NCI-H1417 (cell line): ENCODE measurements around the gene CELA2A.
"Not testable (repeated sequence)": the region's sequence is repeated elsewhere in the genome, so short reads cannot be mapped to it uniquely, and the experiment has no call there.

ENCODE experiments used
- DNase-seq, 3 experiments: peaks; one replicate each; lab custom pipeline; 2025; lab: John Stamatoyannopoulos, UW

Gene CELA2A

GRCh38 chr1:15500184-15501178 lies 43.9 kb downstream of the CELA2A start:
- DNase-seq = no peak

GRCh38 chr1:15501208-15502032 lies 44.9 kb downstream of the CELA2A start:
- DNase-seq = peak; percentile 52 to 72 (median 60)

- no peak for DNase-seq
Measured at GRCh38 chr1:15504436-15504835, 47.9 kb downstream of the CELA2A start.

DNA sequence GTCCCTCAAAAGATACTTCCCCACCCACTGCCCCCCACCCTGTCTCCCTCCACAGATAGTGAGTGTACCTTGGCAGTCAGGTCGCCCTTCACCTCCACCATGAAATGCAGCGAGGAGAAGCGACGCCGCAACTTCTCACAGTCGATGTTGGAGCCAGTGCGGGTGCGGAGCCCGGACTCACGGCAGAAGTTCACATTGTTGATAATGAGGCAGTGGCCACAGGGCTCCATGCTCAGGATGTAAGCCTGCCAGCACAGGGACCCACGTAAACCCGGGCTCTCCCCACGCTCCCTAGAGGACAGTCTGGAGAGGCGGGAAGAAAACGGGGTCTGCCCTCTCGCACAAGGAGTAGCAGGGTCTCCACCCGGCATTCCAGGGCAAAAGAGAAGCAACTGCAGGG lies 50.3 kb downstream of the CELA2A start:
- DNase-seq = no peak

DNA sequence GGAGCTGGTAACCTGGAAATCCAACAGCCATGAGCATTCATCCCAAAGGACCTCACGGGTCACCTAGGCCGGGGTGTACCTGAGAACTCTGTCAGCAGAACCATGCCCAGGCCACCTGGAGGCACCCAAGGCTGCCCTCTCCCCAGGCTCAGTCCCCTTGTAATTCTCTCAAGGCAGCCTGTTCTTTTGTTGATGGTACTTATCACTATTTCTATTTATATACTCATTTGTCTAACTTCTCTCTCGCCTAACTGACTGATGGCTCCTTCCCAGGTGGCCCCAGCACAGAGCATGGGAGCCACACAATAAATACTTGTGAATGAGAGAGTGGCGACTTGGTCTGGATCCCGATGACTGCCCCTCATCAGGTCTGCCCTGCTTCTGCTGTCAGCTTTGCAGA lies 50.7 kb downstream of the CELA2A start:
- DNase-seq = no peak

DNA sequence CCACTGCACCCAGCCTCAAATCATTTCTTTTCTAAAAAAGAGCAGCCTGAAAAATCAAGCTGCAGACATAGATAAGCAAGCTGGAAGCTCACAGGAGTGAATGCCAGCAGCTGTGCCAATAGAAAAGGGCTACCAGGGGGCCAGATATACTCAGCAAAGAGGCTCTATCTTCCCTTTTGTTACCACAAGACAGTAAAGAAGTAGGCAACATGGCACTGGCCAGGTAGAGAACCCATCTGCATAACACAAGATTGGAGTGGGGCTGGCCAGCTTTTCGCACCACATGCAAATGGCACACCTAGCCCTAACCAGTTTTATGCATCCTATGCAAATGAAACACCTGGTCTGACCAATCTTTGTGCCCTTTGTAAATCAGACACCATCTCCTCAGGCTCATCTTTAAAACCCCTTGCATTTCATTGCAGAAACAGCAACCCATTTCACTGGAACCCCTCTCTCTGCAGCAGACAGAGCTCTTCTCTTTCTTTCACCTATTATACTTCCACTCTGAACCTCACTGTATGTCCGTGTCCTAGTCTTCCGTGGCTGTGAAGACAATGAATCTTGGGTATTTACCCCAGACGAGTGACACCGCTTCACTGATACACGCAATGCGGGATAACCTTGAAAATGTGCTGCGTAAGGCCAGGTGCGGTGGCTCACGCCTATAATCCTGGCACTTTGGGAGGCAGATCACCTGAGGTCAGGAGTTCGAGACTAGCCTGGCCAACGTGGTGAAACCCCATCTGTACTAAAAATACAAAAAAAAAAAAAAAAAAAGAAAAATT lies 52.4 kb downstream of the CELA2A start:
- no peak for DNase-seq

DNA sequence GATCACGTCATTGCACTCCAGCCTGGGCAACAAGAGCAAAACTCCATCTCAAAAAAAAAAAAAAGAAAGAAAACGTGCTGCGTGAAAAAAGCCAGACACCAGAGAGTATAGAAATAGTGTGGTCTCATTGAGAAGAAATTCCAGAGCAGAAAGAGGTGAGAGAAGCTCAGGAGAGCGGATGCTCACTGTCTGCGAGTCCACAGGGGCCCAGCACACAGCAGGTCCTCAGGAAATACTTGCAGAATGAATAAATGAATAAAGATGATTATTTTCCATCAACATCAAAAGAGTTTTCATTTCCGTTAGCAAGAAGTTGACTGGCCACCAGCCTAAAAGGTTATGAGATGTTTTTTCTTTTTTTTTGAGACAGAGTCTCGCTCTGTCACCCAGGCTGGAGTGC lies 53.1 kb downstream of the CELA2A start:
- DNase-seq = no peak

GRCh38 chr1:15510611-15511405 lies 54.3 kb downstream of the CELA2A start:
- no peak for DNase-seq

DNA sequence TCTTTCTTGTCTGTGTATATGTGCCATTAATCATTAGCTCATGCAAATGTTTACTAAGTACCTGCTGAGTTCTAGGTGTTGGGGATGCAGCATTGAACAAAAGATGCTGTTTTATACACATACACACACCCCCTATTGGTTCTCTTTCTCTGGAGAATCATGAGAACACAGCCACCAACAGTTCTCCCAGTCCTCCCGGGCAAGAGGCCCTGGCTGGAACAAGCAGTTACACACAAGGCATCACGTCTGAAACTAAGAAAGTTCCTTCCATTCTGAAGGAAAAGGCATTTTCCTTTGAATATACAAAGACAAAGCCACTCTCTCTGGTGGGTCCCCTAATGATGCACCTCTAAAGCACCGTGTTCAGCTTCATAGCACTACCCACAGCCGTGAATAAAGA lies 56.7 kb downstream of the CELA2A start:
- peak in 1 of 3 experiments; percentile 3 for DNase-seq

DNA sequence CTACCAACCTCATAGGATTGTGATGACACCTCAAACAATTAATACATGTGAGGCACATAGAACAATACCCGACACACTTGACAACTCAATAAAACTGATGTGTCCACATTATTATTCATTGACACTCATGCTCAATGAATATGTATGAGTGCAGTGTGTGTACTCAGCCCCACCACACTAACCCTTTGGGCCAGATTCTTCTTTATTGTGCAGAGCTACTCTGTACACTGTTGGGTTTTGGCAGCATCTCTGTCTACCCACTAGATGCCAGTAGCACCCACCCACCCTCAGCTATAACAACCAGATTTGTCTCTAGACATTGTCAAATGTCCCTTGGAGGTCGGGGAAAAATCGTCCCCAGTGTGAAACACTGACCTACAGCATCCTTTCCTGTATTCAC lies 57.4 kb downstream of the CELA2A start:
- DNase-seq = no peak

DNA sequence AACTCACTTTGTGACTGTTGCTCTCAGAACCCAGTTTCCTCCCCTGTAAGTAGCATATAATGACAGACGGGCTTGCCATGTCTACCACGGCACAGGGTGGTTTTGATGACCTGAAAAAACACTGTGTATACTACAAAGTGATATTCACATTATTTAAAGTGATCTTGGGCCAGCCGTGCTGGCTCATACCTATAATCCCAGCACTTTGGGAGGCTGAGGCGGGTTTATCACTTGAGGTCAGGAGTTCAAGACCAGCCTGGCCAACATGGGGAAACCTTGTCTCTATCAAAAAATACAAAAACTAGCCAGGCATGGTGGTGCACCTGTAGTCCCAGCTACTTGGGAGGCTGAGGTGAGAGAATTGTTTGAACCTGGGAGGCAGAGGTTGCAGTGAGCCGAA lies 58.0 kb downstream of the CELA2A start:
- not testable (repeated sequence) for DNase-seq

DNA sequence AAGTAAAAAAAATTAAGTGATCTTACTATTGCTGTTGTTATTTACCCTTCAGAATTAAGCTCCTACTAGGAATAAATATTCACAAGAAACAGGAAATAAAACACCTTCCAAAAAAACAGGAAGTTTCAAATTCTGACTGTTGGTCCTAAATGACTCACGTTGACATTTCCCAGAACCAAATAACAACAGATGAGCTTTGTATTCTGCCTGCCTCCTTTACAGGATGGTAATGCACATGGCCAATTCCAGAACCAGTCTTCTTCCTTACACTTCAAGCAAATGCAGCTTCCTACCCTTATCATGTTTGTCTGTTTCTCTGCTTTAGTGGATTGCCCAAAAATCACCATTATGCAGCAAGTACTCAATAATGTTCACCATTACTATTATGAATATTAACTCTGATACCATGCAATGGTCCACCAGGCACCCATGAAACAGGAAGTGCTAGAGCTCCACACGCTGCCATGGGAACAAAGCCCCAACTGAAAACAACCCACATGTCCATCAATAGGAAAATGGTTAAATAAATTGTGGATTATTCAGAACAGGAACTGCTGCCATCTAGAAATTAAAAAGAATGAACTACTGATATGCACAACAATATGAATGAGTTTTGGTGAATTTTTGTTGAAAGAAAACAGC lies 58.6 kb downstream of the CELA2A start:
- no peak for DNase-seq

DNA sequence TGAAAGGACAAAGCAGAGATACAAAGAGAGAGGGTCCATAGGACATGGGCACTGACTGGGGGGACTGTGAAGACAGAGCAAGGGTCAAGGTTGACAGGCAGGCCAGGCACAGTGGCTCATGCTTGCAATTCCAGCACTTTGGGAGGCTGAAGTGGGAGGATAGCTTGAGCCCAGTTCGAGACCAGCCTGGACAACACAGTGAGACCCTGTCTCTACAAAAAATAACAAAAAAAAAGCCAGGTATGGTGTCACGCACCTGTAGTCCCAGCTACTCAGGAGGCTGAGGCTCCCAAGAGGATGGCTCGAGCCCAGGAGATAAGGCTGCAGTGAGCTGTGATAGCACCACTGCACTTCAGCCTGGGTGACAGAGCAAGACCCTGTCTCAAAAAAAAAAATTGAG lies 63.1 kb downstream of the CELA2A start:
- no peak for DNase-seq

- not testable (repeated sequence) for DNase-seq
Measured at GRCh38 chr1:15521206-15521906, 64.8 kb downstream of the CELA2A start.
